Neural progenitor cell (in vitro differentiated cells): ENCODE measurements around the gene TCAF1. TPM values are rescaled to one million over a fixed set of nuclear protein-coding genes. Genes with fewer than 3 reads are reported as not detected.

Experiments
- DNase-seq: peaks from one replicate; pipeline ENCODE4 v3.0.0-alpha.2; 2016; ENCODE audit warnings: low spot score
- H2AFZ ChIP-seq: fragments of 200-600 bp; sonication (generic); replicated peaks from 2 replicates; pipeline ENCODE4 v1.6.1; 2016; ENCODE audit warnings: antibody characterized with exemption
- H3F3A ChIP-seq: fragments of 200-600 bp; sonication (generic); 2 replicates; pipeline ENCODE4 v1.6.1; 2016; ENCODE audit warnings: antibody characterized with exemption, low read depth
- H3K27ac ChIP-seq: fragments of 200-600 bp; sonication (generic); 2 replicates; pipeline ENCODE4 v1.5.1; 2016; ENCODE audit warnings: mild to moderate bottlenecking
- H3K27me3 ChIP-seq: fragments of 200-600 bp; sonication (generic); 2 replicates; pipeline ENCODE4 v1.6.1; 2016; ENCODE audit warnings: mild to moderate bottlenecking, moderate library complexity
- H3K36me3 ChIP-seq: fragments of 200-600 bp; sonication (generic); 2 replicates; pipeline ENCODE4 v1.5.1; 2016
- H3K4me1 ChIP-seq: fragments of 200-600 bp; sonication (generic); 2 replicates; pipeline ENCODE4 v1.6.1; 2016; ENCODE audit warnings: mixed run types
- H3K4me2 ChIP-seq: fragments of 200-600 bp; sonication (generic); 2 replicates; pipeline ENCODE4 v1.6.1; 2016
- H3K4me3 ChIP-seq: fragments of 200-600 bp; sonication (generic); 2 replicates; pipeline ENCODE4 v1.5.1; 2016
- H3K79me2 ChIP-seq: fragments of 200-600 bp; sonication (generic); 2 replicates; pipeline ENCODE4 v1.6.1; 2016; ENCODE audit warnings: low read depth
- H3K9ac ChIP-seq: fragments of 200-600 bp; sonication (generic); 2 replicates; pipeline ENCODE4 v1.6.1; 2016
- H3K9me3 ChIP-seq: fragments of 200-600 bp; sonication (generic); 2 replicates; pipeline ENCODE4 v1.5.1; 2016; ENCODE audit warnings: low read depth
- H4K20me1 ChIP-seq: fragments of 200-600 bp; sonication (generic); 2 replicates; pipeline ENCODE4 v1.6.1; 2016; ENCODE audit warnings: low read depth
- H3K27ac Mint-ChIP-seq: 3 replicates; pipeline ENCODE4 v1.8.0; 2021; ENCODE audit warnings: mixed read lengths
- H3K27me3 Mint-ChIP-seq: 2 replicates; pipeline ENCODE4 v1.8.0; 2022; ENCODE audit warnings: low read depth, mild to moderate bottlenecking, inconsistent platforms, moderate library complexity, mixed read lengths; ENCODE audit not compliant: insufficient read depth
- H3K36me3 Mint-ChIP-seq: 3 replicates; pipeline ENCODE4 v1.8.0; 2021; ENCODE audit warnings: mixed read lengths
- H3K4me1 Mint-ChIP-seq: 3 replicates; pipeline ENCODE4 v1.8.0; 2021; ENCODE audit warnings: mixed read lengths
- H3K4me3 Mint-ChIP-seq: 3 replicates; pipeline ENCODE4 v1.8.0; 2021; ENCODE audit warnings: mild to moderate bottlenecking, moderate library complexity, mixed read lengths
- H3K9me3 Mint-ChIP-seq: 3 replicates; pipeline ENCODE4 v1.8.0; 2020; ENCODE audit warnings: mixed read lengths
- EZH2 ChIP-seq: fragments of 200-600 bp; sonication (generic); IDR thresholded peaks from 2 replicates; pipeline ENCODE4 v1.6.1; 2017; ENCODE audit warnings: antibody characterized with exemption, mild to moderate bottlenecking, moderate library complexity
- EZH2phosphoT487 ChIP-seq: fragments of 200-600 bp; sonication (generic); IDR thresholded peaks from 2 replicates; pipeline ENCODE4 v1.6.1; 2017; ENCODE audit warnings: antibody characterized with exemption
- total RNA-seq: library from RNA; depleted of rRNA; stranded (reverse); fragments of >200 nt; gene quantifications from 2 replicates; pipeline ENCODE4 v1.2.3, GENCODE V29; 2015; ENCODE audit warnings: low replicate concordance
- TF ChIP-seq, protein P1 (sequence below): fragments of 200-600 bp; sonication (generic); IDR thresholded peaks from 2 replicates; pipeline ENCODE4 v1.5.1; 2017; ENCODE audit warnings: antibody characterized with exemption, mild to moderate bottlenecking

The TCAF1 gene
- total RNA-seq, 1 donor from 2014 or later, result 71.0 TPM

DNA sequence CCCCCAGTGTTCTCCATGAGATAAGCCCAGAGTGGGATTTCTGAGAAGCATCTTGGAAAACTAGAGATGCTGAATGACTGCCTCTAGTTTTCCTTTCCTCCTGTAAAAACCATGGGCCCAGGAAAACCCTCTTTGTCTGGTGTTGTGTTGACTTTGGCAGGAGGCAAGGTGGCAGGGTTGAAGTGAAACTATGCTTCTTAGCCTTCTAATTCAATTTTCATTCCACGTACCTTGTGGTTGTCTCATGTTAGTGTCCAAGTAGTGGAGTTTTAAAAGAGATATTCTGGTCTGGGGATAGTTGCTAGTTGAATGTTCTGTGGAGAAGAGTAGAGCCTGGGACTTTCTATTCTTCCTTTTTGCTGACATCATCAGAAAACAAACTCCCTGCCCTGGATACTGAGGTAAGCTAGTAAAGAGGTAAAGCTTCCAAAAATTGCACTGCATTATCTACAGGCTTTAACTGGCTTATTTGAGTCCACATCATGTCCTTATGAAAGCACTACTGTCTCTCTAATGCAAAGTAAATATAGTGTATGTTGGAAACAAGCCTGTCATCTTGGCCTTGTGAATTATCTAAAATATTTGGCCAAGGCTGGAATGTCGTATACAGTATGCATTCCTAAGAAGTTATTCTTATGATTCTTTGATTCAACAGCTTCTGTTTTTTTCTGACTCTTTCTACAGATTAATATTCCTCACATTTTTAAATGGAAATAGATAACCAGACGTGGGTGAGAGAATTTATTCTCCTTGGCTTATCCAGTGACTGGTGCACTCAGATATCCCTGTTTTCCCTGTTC lies 32.8 kb upstream of the TCAF1 start, which contains the start of gene OR2F2:
TSS of gene OR2F2 (plus strand) at position 708 of the 800 bp plus-strand sequence. CDS start at position 708, 0 bp downstream.
- Mint-ChIP-seq H3K9me3 (no peaks in the 10 kb centered on the region), H3K36me3 (no peaks in the 10 kb centered on the region), H3K27me3 (peaks cover 6% of the 10 kb centered on the region), H3K4me3 (no peak within 1 kb of the TSS), H3K27ac (no peak within 1 kb of the TSS), H3K4me1 (no peaks in the 10 kb centered on the region)
- no peak for DNase-seq
- Histone ChIP-seq H3K9ac (no peak within 1 kb of the TSS), H3F3A (no peaks in the 10 kb centered on the region), H3K9me3 (no peaks in the 10 kb centered on the region), H3K27me3 (no peaks in the 10 kb centered on the region), H4K20me1 (no peaks in the 10 kb centered on the region), H2AFZ (no peak within 1 kb of the TSS), H3K27ac (no peak within 1 kb of the TSS), H3K36me3 (no peaks in the 10 kb centered on the region), H3K4me2 (no peak within 1 kb of the TSS), H3K4me1 (no peaks in the 10 kb centered on the region), H3K79me2 (no peaks in the 10 kb centered on the region), H3K4me3 (no peak within 1 kb of the TSS)
- TF ChIP-seq, protein P1, sequence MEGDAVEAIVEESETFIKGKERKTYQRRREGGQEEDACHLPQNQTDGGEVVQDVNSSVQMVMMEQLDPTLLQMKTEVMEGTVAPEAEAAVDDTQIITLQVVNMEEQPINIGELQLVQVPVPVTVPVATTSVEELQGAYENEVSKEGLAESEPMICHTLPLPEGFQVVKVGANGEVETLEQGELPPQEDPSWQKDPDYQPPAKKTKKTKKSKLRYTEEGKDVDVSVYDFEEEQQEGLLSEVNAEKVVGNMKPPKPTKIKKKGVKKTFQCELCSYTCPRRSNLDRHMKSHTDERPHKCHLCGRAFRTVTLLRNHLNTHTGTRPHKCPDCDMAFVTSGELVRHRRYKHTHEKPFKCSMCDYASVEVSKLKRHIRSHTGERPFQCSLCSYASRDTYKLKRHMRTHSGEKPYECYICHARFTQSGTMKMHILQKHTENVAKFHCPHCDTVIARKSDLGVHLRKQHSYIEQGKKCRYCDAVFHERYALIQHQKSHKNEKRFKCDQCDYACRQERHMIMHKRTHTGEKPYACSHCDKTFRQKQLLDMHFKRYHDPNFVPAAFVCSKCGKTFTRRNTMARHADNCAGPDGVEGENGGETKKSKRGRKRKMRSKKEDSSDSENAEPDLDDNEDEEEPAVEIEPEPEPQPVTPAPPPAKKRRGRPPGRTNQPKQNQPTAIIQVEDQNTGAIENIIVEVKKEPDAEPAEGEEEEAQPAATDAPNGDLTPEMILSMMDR, result no peak
- no peak for TF ChIP-seq EZH2phosphoT487
- TF ChIP-seq EZH2, result no peak

DNA sequence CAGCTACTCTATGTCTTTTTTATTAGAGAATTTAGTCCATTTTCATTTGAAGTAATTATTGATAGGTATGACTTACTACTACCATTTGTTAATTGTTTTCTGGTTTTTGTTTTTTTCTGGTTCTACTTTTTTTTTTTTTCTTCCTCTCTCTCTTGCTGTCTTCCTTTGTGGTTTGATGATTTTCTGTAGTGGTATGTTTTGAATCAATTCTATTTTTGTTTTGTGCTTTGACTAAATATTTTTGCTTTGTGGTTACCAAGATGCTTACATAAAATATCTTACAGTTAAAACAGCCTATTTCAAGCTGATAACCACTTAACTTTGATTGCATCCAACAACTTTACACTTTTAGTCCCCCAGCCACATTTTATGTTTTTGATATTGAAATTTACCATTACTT lies 29.8 kb upstream of the TCAF1 start:
- H2AFZ ChIP-seq, result no peak overlapping the region
- no peaks in the 10 kb centered on the region for H3K27me3 ChIP-seq
- H3K9me3 Mint-ChIP-seq, result no peaks in the 10 kb centered on the region
- no peaks in the 10 kb centered on the region for H3K36me3 ChIP-seq
- peaks cover 3% of the 10 kb centered on the region for H3K27me3 Mint-ChIP-seq
- DNase-seq, result no peak
- no peaks in the 10 kb centered on the region for H3K4me1 Mint-ChIP-seq
- H3K4me3 ChIP-seq, result no peak overlapping the region
- H4K20me1 ChIP-seq, result no peaks in the 10 kb centered on the region
- no peak overlapping the region for H3K27ac Mint-ChIP-seq
- H3K27ac ChIP-seq, result no peak overlapping the region
- H3K9ac ChIP-seq, result no peak overlapping the region
- no peak overlapping the region for H3K4me3 Mint-ChIP-seq
- H3K4me2 ChIP-seq, result no peak overlapping the region
- H3K4me1 ChIP-seq, result no peaks in the 10 kb centered on the region
- H3K79me2 ChIP-seq, result no peaks in the 10 kb centered on the region
- H3K9me3 ChIP-seq, result no peaks in the 10 kb centered on the region
- H3F3A ChIP-seq, result no peaks in the 10 kb centered on the region
- TF ChIP-seq EZH2 (no peak), EZH2phosphoT487 (no peak)
- TF ChIP-seq, protein P1, result no peak
- no peaks in the 10 kb centered on the region for H3K36me3 Mint-ChIP-seq

DNA sequence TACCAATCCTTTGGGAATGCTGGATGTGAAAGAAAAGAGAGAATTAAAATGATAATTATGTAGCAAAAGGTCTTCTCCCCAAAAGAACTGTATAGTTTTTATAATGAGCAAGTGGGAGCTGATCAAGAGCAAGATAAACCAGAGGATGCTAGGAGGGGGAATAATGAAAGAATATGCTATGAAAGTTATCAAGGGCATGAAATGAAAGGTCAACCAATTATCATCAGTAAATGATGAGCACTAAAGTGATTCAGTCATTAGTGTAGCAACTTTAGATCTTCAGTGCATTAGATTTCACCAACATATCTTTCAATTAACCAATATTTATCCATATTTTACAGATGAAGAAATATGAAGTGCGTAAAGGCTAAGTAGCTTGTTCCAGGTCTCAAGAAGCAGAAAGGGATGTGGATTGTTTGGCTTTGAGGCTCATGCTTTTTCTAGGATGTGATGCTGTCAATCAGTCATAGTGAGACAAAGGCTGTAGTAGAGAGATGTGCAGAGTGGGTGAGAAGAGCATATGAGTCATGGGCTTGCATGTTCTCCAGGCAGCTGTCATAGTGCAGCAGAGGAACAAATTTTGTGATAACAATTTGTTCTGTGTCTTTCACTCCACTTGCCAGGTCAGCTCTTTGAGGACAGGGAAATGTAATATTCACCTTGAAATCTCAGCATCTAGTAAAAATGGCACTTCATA lies 27.4 kb upstream of the TCAF1 start:
- TF ChIP-seq EZH2 (no peak), EZH2phosphoT487 (no peak)
- TF ChIP-seq, protein P1, result no peak
- Histone ChIP-seq H4K20me1 (no peaks in the 10 kb centered on the region), H3K27me3 (no peaks in the 10 kb centered on the region), H2AFZ (no peak overlapping the region), H3K36me3 (no peaks in the 10 kb centered on the region), H3K27ac (no peak overlapping the region), H3K9me3 (no peaks in the 10 kb centered on the region), H3K4me2 (no peak overlapping the region), H3K4me1 (no peaks in the 10 kb centered on the region), H3K4me3 (no peak overlapping the region), H3F3A (no peaks in the 10 kb centered on the region), H3K9ac (no peak overlapping the region), H3K79me2 (no peaks in the 10 kb centered on the region)
- no peaks in the 10 kb centered on the region for H3K36me3 Mint-ChIP-seq
- no peak overlapping the region for H3K4me3 Mint-ChIP-seq
- DNase-seq, result no peak
- H3K4me1 Mint-ChIP-seq, result no peaks in the 10 kb centered on the region
- H3K27me3 Mint-ChIP-seq, result no peaks in the 10 kb centered on the region
- H3K9me3 Mint-ChIP-seq, result no peaks in the 10 kb centered on the region
- no peak overlapping the region for H3K27ac Mint-ChIP-seq
